ENCODE measurements around the gene ATF6B.

The ATF6B gene

GRCh38 chr6:32129297-32130088 lies 1.4 kb upstream of the ATF6B start:
- DNase-seq: no peak

GRCh38 chr6:32128751-32129296 lies 778 bp upstream of the ATF6B start:
- no peak for DNase-seq

DNA sequence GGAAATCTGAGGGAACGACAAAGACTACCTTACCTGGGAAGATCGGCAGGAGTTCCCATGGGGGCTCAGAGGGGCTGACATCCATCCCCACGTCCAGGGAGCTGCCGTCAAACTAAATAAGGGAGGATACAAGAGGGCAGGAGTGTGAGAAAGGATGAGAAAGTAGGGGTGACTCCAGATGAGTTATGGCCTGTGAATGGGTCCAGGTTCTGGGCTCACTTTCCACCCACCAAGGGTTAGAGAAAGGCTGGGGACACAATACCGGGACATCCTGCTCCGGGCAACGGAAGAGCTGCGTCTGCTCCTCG lies 683 bp downstream of the ATF6B start:
- DNase-seq: no peak

GRCh38 chr6:32126880-32127279 lies 1.2 kb downstream of the ATF6B start:
- DNase-seq: no peak

- no peak for DNase-seq
Observed at GRCh38 chr6:32123681-32124080, 4.4 kb downstream of the ATF6B start.

- no peak for DNase-seq
Observed at GRCh38 chr6:32120573-32121059, 7.4 kb downstream of the ATF6B start.

- DNase-seq: peak; percentile 11
Observed at GRCh38 chr6:32118782-32119628, 9.0 kb downstream of the ATF6B start.

GRCh38 chr6:32117461-32117860 lies 10.6 kb downstream of the ATF6B start:
- DNase-seq: no peak

DNA sequence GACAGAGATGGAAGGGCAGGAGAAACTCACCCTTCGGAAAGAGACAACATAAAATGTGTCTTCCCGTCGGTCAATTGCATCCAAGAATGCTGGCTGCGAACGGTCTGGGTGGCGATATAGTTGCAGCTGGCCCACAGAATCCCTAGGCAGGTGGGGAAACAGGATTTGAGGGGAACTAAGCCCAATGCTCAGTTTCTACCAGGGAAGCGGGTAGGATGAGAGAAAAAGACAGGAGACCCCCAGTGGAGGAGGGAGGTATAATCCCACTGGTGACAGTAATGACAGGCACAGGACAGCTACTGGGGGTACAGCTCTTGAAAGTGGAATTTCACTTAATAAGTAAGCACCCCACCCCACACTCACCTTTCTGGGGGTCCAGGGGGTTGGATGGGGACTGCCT lies 11.4 kb downstream of the ATF6B start:
- DNase-seq: no peak

DNA sequence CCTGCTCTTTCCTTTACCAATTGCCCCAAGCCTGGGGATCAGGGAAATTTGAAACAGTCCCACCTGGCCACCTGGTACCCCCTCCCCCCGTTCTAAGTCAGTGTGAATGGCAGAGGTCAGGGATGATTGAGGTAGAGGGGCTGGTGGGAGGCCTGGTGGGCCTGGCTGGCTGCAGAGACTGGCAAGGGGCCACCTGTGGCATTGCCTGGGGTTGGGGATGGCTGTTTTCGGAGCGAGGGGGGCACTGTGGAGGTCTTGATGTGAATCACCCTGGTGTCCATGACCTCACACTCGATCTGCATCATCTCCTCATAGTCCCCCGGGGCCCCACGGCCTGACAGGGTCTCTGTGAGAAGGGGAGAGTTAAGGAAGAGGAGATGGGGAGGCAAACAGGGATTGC lies 12.4 kb downstream of the ATF6B start:
- no peak for DNase-seq

- DNase-seq: no peak
Observed at GRCh38 chr6:32114796-32115195, 13.2 kb downstream of the ATF6B start.

DNA sequence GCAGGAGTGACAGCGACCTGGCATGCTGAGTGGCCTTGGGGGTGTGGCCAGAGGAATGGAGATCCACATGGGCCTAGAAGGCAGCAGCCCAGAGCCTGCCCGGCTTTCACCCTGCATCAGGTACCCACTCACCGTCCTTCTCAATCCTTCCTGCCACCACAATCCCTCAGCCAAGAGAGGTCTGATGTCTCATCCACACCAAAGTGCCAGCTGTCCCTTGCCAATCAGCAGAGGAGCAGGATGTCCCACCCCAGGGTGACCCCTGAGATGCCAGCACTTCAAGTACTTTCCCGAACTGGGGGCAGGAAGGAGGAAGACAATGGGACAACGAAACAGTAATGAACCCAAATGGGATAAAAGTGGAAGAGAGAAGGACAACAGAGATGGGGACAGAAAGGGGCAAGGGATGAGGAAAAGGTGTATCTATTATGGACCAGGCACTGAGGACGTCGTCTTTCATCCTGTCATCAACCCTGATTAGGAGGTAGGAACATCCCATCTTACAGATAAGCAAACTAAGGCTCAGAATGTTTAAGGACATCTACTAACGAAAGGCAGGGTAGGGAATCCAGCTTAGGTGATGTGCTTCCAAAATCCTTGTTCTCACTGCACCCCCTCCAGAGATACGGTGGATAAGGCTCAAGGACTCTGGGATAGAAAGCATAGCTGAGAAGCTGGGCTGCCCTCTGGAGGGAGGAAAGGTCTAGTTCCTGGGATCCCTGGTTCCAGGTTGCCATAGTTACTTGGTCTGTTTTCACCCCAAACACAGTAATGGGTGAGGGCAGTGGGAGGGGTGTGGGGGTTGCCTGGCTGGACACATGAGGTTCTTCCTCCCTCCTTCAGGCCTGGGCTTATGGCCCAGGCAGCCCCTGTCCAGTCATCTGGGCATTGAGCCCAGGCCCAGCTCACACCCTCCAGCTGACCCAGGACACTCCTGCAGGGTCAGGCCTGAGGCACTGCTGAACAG lies 14.4 kb downstream of the ATF6B start:
- no peak for DNase-seq

DNA sequence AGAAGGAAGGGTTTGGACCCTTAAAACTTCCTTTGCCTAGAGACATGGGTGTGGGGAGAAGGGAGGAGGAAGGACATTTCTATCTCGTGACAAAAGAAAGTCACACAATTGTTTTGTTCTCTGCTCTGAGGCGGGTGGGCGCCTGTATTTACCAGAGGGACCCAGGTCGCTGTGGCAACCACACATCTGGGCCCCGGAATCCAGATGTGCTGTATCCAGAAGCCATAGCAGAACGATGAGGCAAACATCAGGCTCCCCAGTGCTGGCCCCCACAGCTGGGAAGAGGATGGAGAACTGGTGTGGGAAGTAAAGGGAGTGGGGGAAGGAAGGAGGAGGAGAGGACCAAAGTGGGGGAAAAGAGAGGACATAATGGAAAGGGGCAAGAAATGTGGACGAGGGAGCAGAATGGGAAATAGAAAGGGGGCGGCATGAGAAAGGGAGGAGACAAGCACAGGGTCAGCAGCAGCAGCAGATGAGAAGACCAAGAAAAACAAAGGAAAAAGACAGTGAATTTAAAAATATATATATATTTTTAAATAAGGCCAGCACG lies 15.5 kb downstream of the ATF6B start:
- no peak for DNase-seq

GRCh38 chr6:32111424-32112066 lies 16.5 kb downstream of the ATF6B start:
- no peak for DNase-seq

DNA sequence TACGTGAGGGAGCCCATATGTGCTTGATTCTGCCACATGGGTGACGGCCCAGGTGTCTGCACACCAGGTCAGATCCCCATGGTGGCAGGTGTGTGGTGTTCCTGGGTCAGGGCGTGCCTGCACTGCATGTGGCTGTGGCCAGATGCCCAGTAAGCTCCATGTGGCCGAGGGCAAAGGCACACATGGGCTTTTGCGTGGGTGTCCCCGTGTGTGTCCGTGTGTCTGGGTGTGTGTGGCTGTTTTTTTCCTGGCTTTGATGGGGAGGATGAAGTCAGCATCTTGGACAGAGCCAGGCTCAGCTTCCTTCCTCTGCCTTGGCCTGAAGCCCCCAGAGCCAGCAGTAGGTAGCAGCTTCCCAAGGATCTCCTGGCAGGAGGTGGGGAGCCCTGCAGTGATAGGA lies 17.4 kb downstream of the ATF6B start:
- DNase-seq: no peak

DNA sequence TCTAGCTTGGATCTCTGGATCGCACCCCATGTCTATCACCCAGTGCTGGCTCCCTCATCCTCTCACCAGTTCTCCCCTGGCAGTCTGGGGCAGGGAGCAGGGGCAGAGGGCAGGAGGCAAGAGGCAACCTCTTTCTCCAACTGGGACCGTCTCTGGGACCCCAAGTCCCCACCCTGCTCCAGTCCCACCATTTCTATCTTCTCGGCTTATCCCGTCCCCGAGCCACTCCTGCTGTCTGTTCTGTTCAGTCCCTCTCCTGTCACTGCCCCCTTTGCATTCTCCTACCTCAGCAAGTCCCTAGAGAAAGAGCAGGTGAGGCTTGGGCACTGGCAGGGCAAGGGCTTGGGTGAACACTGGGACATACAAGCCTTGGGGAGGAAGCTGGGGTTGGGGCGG lies 18.3 kb downstream of the ATF6B start:
- DNase-seq: no peak

- no peak for DNase-seq
Observed at GRCh38 chr6:32109114-32109764, 18.8 kb downstream of the ATF6B start, which contains the start of gene TNXB. TNXB (minus strand) TSS chr6:32109338; CDS start chr6:32098198, 11,140 bp downstream.

DNA sequence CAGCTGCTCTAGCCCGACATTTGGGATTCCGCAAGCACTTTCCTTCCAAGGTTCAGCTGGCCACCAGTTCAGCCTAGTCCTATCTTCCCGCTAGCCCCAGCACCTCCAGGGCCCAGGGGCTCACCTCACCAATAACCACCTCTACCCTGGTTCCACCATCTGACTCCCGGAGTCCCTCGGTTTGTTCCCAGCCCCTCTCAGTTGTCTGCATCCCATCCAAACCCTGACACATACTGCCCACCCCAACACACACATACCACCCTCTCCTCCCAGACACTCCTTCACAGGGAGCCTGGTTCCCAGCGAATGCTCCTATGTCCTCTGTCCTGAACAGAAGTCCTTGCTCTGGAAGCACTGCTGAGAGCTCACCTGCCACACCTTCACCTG lies 19.3 kb downstream of the ATF6B start:
- no peak for DNase-seq

DNA sequence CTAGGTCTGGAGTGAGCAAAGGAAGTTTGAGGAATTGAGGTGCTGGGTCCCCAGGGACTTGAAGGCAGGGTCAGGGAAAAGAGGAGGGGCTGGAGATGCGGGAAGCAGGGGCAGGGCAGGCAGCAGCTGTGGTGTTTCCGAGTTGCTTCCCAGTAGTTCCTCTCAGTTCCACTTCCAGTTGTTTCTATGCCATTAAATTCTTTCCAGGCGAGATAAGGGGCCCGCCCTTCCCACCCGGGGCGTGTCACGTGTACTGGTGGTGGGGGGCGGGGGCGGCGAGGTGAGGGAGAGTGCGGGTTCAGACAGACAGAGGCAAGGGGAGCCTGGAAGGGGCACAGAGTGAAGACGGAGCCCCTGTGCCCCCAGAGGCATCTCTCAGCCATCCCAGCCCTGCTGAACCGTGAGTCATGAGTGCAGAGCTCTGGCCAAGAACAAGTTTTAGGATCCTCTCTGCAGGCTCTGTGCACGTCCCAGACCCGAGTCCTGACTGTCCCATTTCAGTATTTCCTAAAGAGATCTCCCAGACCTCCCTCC lies 19.9 kb downstream of the ATF6B start:
- DNase-seq: no peak

GRCh38 chr6:32107406-32107805 lies 20.6 kb downstream of the ATF6B start:
- DNase-seq: no peak

DNA sequence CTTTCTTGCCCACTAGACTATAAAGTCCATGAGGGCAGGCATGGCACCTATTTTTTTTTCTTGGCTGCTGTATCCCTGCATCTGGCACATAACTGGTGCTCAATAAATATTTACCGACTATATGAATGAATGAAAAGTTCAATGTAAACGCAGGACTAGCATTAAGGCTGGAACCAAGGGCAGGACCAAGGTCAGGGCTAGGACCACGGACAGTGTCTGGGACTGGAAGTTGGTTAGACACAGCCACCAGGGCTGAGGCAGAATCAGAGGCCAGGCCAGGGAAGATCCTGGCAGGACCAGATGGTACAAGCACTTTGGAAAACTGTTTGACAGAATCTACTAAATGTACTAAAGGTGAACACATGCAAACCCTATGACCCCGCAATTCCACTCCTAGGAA lies 22.6 kb downstream of the ATF6B start:
- DNase-seq: no peak
